CD1c-positive myeloid dendritic cell (primary cell): ENCODE results near the gene PLSCR1.
"Not testable (repeated sequence)": the region's sequence is repeated elsewhere in the genome, so short reads cannot be mapped to it uniquely, and the experiment has no call there.

Experiments used
- DNase-seq: peaks from one replicate; pipeline ENCODE4 v3.0.0-alpha.2; 2016; ENCODE audit errors: extremely low spot score

PLSCR1 gene

DNA sequence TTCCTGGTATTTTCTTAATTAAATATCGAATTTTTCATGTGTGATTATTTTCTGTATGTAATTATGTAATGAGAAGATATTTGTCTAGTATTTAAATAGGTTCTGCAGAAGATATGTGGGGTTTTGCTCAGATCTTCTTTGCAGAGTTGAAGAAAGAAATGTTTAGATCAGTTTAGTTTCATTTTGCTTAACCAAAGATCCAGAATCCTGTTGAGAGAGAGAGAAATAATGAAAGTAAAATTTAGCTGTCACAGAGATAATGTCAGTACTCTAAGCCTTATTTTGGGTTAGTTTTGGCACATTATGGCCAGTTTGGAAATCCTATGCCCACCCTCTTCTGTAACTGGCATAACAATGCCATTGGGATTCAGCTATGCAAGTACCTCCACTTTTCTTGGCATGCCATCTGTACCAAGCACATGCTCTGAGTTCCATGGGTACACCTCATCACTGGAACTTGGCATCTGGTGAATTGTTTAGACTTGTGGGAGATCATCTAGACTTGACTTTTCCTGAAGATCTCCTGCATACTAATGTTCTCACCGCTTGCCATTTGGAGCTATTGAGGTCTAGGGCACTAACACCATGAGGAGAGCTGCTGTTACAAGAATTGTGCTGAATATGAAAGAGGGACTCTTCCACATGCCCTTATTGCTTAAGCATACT lies 30.9 kb downstream of the PLSCR1 start:
- DNase-seq = no peak

DNA sequence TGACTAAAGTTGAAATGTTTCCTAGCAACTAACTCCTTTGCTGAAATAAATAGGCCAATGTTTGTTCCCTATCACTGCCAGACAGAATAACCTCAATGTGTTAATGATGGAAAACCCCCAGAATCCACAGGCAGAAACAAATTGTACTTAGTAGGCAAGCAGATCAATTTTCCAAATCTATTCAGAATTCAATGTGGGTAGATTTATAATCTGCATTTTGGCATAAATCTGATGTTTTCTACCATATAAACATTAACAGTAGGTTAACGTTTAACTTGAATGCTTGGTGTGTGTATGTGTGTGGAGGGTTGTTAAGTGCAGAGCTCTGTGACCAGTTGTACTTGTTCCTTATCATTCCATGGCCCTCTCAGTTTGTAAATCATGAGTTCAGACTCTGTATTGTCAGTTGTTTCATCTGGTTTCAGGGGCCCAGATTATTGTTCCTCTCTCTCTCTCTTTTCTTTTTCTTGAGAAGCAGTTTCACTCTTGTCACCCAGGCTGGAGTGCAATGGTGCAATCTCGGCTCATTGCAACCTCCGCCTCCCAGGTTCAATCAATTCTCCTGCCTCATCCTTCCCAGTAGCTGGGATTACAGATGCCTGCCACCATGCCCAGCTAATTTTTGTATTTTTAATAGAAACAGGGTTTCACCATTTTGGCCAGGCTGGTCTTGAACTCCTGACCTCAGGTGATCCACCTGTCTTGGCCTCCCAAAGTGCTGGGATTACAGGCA lies 32.8 kb downstream of the PLSCR1 start:
- no peak for DNase-seq

DNA sequence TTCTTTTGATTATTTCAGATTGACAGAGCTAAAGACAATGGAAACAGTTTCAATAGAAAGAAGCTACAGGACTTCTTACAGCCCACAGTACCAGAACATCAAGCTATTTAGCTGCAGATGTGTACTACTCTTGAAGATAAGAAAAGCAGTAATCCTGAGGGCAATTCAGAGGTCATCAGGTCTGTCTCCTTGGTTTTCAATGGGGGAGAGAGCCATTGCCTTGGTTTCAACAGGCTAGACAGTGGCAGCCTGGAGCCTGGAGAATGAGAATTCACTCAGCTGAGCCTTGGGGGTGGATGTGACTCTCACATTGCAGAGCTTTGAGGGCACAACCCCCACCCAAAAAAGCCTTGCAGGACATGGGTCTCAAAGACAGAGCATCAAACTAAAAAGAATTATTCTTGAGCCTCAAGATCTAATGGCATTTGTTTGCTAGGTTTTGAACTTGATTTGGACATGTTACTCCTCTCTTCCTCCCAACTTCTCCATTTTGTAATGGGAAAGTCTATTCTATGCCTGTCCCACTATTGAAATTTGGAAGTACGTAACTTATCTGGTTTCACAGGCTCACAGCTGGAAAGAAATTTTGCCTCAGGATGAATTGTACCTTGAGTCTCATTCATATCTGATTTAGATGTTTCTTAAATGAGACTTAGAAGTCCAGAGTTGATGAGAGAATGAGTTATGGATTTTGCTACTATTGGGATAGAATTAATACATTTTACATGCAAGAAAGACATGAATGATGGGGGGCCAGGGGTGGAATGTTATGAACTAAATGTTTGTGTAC lies 36.9 kb downstream of the PLSCR1 start:
- DNase-seq = no peak

DNA sequence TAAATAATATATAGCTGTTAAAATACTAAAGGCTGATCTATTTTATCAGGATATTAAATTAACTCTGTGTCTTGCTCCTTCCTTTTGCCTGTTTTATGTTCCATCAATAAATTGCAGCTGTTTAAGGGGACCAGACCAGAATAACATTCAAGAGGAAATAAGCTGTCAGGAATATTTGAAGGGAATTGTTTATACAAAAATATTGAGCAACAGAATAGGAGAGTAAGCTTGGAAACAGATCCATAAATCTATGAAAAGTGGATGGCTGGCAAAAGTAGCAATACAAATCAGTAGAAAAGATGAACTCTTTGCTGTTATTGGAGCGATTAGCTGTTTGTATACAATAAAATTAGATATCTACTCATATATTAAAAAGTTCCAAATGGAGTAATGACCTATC lies 38.9 kb downstream of the PLSCR1 start:
- DNase-seq = no peak

DNA sequence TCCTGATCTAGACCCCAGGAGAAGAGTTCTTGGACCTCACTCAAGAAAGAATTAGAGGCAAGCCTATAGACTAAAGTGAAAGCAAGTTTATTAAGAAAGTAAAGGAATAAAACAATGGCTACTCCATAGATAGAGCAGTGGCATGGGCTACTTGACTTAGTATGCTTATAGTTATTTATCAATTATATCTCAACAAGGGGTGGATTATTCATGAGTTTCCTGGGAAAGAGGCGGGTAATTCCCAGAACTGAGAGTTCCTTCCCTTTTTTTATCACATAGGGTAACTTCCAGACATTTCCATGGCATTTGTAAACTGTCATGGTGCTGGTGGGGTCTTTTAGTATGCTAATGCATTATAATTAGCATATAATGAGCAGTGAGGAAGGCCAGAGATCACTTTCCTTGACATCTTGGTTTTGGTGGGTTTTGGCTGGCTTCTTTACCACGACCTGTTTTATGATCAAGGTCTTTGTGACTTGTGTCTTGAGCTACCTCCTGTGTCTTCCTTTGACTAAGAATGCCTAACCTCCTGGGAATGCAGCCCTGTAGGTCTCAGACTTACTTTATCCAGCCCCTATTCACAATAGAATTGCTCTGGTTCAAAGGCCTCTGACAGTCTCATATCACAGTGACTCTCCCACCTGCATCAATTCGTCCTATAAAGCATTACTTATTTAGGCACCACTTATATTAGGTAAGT lies 39.8 kb downstream of the PLSCR1 start:
- peak; percentile 51 for DNase-seq

DNA sequence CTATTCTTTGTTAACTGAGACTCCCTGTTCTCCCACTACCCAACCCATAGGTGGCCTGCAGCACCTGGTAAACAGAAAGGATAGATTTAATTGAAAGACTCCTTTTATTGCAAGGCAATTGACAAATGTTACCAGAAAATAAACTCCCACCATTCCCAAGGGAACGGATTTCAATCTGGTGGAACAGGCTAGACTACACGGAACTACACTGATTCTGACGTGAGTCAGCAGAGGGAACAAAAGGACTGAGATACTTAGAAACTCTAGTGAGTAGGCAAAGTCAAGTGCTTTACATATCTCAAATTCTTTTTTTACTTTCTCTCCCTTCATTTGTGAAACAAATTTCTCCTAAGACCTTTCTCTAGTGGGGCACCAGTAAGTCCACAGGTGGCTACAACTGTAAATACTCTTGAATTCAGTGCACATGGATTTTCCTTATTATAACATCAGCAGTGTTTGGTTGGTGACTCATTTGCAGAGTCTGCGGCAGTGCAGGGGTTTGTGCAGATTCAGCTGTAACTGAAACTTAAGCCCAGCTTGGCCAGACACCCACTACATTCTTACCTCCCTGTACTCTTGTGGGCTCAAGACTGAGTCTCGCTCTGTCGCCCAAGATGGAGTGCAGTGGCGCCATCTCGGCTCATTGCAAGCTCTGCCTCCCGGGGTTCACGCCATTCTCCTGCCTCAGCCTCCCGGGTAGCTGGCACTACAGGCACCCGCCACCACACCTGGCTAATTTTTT lies 40.8 kb downstream of the PLSCR1 start:
- peak; percentile 43 for DNase-seq

DNA sequence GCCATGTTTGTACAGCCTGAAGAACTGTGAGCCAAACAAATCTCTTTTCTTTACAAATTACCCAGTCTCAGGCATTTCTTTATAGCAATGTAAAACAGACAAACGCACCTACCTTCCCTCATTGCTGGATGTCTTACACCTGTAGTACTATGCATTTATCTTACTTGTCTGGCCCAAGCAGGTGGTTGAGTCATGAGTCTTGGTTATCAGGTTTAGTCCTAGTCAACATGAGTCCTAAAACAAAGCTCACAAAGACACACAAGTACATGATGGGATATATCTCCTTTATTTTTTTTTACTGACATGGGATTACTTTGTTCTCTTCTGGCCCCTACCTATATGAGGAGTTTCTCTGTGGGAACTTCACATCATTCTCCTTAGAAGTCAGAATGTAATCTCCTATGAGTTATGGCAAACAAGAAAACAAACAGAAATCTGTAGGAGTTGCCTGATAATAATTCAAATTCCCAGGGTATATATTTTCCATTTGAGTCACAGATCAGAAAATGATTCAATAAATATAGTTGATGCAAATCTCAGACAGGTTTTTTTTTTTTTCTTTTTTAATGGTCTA lies 41.4 kb downstream of the PLSCR1 start:
- DNase-seq = no peak

DNA sequence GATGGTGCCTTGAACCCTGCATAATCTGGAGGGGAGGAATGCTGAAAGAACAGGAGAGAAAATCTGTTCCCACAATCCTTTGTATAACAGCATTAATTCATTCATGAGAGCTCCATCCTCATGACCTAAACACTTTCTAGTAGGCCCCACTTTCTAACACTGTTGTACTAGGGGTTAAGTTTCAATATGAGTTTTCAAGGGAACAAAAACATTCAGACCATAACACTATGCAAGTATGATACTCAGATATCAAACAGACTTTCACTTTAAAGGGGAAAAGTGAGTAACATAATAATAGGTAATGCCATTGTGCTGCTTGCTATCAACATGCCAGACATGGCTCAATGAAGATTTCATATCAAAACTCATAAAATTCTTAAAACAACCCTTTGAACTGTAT lies 42.7 kb downstream of the PLSCR1 start:
- no peak for DNase-seq

DNA sequence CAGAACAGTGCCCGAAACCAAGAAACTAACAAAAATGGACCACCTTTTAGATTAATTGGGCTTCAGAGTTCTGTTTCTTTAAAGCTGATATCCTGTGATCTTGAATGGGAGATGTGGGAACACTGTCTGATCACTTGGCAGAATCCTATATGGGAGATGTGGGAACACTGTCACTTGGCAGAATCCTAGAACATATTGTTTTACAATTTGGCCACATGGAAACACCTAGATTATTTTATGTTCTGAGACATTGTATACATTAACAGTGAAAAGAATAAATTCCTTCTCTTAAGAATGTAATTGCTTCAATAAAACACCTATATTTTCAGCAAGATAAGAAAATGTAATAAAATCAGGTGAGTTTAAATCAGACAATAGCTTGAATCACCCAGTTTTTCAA lies 44.7 kb downstream of the PLSCR1 start:
- no peak for DNase-seq

DNA sequence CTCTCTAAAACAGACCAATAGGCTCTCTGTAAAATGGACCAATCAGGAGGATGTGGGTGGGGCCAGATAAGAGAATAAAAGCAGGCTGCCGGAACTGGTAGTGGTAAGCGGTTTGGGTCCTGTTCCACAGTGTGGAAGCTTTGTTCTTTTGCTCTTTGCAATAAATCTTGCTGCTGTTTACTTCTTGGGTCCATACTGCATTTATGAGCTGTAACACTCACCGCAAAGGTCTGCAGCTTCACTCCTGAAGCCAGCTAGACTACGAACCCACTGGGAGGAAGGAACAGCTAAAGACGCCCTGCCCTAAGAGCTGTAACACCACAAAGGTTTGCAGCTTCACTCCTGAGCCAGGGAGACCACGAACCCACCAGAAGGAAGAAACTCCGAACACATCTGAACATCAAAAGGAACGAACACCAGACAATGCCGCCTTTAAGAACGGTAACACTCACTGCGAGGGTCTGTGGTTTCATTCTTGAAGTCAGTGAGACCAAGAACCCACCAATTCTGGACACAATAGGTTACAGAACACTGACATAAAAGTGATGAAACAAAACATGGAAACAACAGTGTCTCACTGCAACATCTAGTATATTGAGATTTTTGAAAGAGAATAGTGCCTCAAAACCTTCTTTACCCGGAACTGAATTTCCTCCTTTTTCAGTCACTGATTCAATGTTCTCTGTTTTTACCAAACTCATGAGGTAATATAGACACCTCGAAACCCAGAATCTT lies 46.2 kb downstream of the PLSCR1 start:
- DNase-seq = no peak

DNA sequence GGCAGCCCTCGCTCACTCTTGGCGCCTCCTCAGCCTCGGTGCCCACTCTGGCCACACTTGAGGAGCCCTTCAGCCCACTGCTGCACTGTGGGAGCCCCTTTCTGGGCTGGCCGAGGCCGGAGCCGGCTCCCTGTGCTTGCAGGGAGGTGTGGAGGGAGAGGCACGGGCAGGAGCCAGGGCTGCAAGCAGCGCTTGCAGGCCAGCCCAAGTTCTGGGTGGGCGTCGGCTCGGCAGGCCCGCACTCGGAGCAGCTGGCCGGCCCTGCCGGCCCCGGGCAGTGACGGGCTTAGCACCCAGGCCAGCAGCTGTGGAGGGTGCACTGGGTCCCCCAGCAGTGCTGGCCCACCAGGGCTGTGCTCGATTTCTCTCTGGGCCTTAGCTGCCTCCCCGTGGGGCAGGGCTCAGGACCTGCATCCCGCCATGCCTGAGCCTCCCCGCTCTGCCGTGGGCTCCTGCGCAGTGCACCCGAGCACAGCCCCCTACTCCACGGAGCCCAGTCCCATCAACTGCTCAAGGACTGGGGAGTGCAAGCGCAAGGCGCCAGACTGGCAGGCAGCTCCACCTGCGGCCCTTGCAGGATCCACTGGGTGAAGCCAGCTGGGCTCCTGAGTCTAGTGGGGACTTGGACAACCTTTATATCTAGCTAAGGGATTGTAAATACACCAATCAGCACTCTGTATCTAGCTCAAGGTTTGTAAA lies 47.1 kb downstream of the PLSCR1 start:
- DNase-seq = not testable (repeated sequence)

DNA sequence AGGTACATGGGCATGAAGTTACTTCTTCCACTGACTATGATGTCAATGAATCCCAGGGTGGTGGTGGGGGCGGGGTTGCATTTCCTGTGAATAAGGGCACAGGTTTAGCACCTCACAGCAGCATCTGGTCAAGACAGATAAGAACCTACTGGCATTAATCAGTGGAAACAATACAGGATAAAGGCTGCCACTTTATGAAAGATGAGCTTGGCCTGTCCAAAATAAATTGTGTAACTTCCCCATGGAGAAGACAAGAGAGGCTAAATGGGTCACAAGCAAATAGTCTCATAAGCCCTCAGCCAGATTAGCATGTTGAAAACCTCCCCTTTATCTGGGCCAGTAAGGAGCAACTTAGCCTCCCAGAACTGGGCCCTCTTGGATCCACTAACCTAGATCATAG lies 47.7 kb downstream of the PLSCR1 start:
- no peak for DNase-seq

DNA sequence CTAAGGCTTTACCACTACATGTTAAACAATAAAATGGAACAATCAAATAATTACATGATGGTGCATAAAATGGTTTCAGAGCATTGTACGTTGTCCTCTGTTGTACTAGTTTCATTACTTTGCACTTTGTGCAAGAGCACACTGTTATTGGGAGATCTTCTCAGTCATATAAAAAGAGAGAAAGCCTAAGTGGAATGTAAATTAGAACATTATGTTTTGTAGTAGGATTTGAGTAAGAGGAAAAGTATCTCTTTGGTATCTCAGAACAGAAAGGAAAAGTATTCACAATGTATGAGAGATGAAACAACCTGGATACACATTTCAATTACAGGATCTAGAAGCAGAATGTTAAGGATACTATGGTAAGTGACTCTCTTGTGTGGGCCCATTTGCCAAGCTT lies 48.2 kb downstream of the PLSCR1 start:
- no peak for DNase-seq

DNA sequence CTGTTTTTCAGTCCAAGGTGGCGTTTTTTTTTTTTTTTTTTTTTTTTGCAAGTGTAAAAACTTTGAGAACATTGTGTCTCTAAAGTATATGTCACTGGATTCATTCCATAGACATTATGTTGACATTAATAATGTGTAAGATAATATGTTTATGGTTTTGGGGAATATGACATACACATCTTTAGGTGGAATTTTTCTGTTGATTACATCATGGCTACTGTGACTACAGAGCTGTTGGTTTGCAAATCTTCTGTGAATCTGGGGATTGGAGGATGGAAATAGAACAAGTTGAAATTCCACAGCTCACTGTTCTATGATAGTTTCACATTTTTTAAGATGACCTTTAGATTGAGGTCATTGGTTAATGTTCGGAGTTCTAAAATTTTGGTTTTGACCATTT lies 50.6 kb downstream of the PLSCR1 start:
- DNase-seq = no peak

DNA sequence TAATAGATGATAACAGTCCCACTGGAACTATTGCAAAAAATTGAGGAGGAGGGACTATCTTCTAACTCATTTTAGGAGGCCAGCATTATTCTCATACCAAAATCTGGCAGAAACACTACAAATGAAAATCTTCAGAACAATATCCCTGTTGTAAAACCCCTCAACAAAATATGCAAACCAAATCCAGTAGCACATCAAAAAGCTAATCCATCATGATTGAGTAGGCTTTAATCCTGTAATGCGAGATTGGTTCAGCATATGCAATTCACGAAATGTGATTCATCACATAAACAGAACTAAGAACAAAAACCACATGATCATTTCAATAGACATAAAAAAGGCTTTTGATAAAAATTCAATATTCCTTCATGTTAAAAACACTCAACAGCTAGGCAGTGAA lies 51.2 kb downstream of the PLSCR1 start:
- DNase-seq = no peak

DNA sequence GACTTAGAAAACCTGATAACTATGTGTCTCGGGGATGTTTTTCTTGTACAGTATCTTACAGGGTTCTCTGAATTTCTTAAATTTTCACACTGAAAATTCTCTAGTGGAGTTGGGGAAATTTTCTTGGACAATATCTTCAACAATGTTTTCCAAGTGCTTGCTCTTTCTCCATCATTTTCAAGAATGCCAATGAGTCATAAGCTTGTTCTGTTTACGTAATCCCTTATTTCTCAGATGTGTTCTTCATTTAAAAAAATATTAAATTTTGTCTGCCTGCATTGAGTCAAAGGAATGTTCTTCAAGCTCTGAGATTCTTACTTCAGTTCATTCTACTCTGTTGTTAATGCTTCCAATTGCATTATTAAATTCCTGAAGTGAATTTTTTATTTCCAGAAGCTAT lies 53.1 kb downstream of the PLSCR1 start:
- no peak for DNase-seq

DNA sequence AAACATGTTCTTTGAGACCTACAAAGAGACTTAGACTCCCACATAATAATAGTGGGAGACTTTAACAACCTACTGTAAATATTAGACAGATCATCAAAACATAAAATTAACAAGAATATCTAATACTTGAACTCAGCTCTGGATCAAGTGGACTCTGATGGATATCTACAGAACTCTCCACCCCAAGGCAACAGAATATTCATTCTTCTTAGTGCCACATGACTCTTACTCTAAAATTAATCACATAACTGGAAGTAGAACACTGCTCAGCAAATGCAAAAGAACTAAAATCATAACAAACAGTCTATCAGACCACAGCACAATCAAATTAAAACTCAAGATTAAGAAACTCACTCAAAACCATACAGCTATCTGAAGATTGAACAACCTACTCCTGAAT lies 59.1 kb downstream of the PLSCR1 start:
- no peak for DNase-seq

DNA sequence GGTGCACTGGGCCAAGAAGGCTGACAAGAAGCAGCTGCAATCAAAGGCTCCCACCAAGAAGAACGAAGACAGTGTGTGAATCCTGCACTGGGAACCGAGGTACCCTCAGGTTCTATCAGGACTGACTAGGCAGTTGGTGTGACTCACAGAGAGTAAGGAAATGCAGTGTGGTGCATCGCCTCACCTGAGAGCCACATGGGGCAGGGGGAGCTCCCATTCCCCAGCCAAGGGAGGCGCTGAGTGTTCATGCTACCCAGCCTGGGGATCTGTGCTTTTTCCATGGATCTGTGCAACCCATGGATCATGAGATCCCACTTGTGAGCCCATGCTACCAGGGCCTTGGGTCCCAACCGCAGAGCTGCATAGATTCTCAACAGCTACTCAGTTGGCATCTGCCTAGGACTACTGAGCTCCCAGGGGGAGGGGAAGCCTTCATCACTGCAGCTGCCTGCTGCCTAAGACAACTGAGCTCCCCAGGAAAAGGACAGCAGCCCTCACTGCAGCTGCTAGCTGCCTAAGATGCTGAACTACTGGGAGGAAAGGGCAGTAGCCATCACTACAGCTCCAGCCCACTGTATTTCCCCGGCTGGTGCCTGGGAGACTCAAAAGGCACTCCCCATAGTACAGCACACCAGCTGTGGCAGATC lies 68.2 kb downstream of the PLSCR1 start:
- no peak for DNase-seq

DNA sequence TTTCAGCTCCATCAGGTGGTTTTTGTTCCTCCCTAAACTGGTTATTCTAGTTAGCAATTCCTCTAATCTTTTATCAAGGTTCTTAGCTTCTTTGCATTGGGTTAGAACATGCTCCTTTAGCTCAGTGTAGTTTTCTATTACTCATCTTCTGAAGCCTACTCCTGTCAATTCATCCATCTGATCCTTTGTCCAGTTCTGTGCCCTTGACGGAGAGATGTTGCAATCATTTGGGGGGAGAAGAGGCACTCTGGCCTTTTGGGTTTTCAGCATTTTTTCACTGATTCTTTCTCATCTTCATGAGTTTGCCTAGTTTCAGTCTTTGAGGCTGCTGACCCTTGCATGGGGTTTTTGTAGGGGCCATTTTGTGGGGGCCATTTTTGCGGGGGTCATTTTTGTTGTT lies 69.4 kb downstream of the PLSCR1 start:
- DNase-seq = not testable (repeated sequence)
